ENCODE results near the gene SPEM3.

- no peak for TF ChIP-seq CHD1 (IDR thresholded peaks at IDR 0.05; ENCODE audit: low read depth, low read length)
- no peak for TF ChIP-seq ELK1 (IDR thresholded peaks at IDR 0.05; ENCODE audit: borderline replicate concordance, low read depth, low read length)
- TF ChIP-seq, protein P1, sequence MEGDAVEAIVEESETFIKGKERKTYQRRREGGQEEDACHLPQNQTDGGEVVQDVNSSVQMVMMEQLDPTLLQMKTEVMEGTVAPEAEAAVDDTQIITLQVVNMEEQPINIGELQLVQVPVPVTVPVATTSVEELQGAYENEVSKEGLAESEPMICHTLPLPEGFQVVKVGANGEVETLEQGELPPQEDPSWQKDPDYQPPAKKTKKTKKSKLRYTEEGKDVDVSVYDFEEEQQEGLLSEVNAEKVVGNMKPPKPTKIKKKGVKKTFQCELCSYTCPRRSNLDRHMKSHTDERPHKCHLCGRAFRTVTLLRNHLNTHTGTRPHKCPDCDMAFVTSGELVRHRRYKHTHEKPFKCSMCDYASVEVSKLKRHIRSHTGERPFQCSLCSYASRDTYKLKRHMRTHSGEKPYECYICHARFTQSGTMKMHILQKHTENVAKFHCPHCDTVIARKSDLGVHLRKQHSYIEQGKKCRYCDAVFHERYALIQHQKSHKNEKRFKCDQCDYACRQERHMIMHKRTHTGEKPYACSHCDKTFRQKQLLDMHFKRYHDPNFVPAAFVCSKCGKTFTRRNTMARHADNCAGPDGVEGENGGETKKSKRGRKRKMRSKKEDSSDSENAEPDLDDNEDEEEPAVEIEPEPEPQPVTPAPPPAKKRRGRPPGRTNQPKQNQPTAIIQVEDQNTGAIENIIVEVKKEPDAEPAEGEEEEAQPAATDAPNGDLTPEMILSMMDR (conservative IDR thresholded peaks at IDR 0.05; ENCODE audit: low read depth, low read length), result no peak
- TF ChIP-seq CEBPB (IDR thresholded peaks at IDR 0.05; ENCODE audit: low read depth, low read length), result peak; percentile 38
- TF ChIP-seq POLR2A (IDR thresholded peaks at IDR 0.05; ENCODE audit: low read depth, low read length), result no peak
- TF ChIP-seq RFX5 (IDR thresholded peaks at IDR 0.05; ENCODE audit: low read depth, low read length), result no peak
- no peak for TF ChIP-seq RAD21 (IDR thresholded peaks at IDR 0.05; ENCODE audit: low read length)
- TF ChIP-seq MAZ (IDR thresholded peaks at IDR 0.05; ENCODE audit: borderline replicate concordance, low read depth, low read length), result no peak
- TF ChIP-seq FOS (IDR thresholded peaks at IDR 0.05; ENCODE audit: low read depth, low read length), result no peak
- TF ChIP-seq SMC3 (IDR thresholded peaks at IDR 0.05; ENCODE audit: low read depth, low read length), result no peak
- TF ChIP-seq MAFK (IDR thresholded peaks at IDR 0.05; ENCODE audit: low read depth, low read length), result no peak
- no peak for TF ChIP-seq MXI1 (IDR thresholded peaks at IDR 0.05; ENCODE audit: borderline replicate concordance, low read depth, low read length)
- no peak for TF ChIP-seq NFE2L2 (IDR thresholded peaks at IDR 0.05; ENCODE audit: low read depth, low read length)
- TF ChIP-seq RCOR1 (IDR thresholded peaks at IDR 0.05; ENCODE audit: insufficient replicate concordance, low read length), result no peak
These were observed 40.2 kb downstream of the SPEM3 start for GRCh38 chr17:7468804-7469389.
